ENCODE results near the gene NMB. TPM values are rescaled to one million over a fixed set of nuclear protein-coding genes. Genes with fewer than 3 reads are reported as not detected.

NMB gene
- total RNA-seq, 3 donors from 2014 or later = 13.8 to 26.9 (median 15.7) TPM

DNA sequence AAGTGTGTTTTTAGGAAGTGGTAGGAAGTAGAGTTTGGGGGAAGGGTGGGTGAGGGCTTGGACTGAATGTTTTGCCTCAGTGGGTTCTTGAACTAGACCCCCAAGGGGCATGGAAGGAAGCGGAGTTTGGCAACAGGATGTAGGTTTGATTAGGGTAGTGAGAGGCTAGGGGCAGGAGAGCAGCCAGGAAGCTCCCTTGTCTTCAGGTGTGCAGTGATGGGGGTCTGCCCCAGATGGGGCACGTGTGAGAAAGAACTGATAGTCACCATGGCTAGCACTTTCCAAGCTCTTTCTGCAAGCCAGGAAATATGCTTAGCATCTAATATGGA, 52.5 kb downstream of the NMB start:
- Histone ChIP-seq H3K27me3 (no peaks in the 10 kb centered on the region), H3K4me1 (no peaks in the 10 kb centered on the region), H3K4me3 (peak overlapping the region in 1 of 3 donors; percentile 38), H3K36me3 (no peaks in the 10 kb centered on the region), H3K9me3 (no peaks in the 10 kb centered on the region), H3K27ac (peak overlapping the region; percentile 53 to 88)
- TF ChIP-seq POLR2AphosphoS5 (IDR thresholded peaks at IDR 0.05) (no peak), POLR2A (IDR thresholded peaks at IDR 0.05) (no peak)
- TF ChIP-seq, protein P1, sequence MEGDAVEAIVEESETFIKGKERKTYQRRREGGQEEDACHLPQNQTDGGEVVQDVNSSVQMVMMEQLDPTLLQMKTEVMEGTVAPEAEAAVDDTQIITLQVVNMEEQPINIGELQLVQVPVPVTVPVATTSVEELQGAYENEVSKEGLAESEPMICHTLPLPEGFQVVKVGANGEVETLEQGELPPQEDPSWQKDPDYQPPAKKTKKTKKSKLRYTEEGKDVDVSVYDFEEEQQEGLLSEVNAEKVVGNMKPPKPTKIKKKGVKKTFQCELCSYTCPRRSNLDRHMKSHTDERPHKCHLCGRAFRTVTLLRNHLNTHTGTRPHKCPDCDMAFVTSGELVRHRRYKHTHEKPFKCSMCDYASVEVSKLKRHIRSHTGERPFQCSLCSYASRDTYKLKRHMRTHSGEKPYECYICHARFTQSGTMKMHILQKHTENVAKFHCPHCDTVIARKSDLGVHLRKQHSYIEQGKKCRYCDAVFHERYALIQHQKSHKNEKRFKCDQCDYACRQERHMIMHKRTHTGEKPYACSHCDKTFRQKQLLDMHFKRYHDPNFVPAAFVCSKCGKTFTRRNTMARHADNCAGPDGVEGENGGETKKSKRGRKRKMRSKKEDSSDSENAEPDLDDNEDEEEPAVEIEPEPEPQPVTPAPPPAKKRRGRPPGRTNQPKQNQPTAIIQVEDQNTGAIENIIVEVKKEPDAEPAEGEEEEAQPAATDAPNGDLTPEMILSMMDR (IDR thresholded peaks at IDR 0.05) = no peak
- no peak for DNase-seq (ENCODE audit: low spot score in 2 of 2)
- intact Hi-C loops (cut with DNase I; ENCODE audit: low total_unique reads) = no loop called here

Other genes with a start within 250 kb of the NMB start
- gene ZSCAN2, start 57.2 kb downstream of the NMB start, total RNA-seq = 10 to 100 TPM in 2 of 3 donors, 1 to 10 TPM in 1; 7.8 to 14.8 (median 14.4) TPM
- gene WDR73, start 3.9 kb downstream of the NMB start, total RNA-seq = 10 to 100 TPM; 13.8 to 35.0 (median 30.8) TPM
- gene SEC11A, start 57.9 kb upstream of the NMB start, total RNA-seq = 100 to 1,000 TPM; 121 to 188 (median 122) TPM
- gene ZNF592, start 90.4 kb upstream of the NMB start, total RNA-seq = 10 to 100 TPM; 14.1 to 18.4 (median 18.2) TPM
- 1 to 10 TPM; 1.6 to 3.4 (median 2.6) TPM for gene ALPK3, start 159.2 kb upstream of the NMB start, total RNA-seq
- under 1 TPM in 1 of 3 donors, not detected in 2; 0.59 TPM for gene SLC28A1, start 226.5 kb upstream of the NMB start, total RNA-seq

Data from breast epithelium (tissue), 4 donors.